Transverse colon (tissue), 3 donors: Measurements from ENCODE around the gene KRTAP10-10.

Experiments used
- CTCF ChIP-seq, 5 experiments: fragments of 200-600 bp in 3 of 5; fragments of 450-650 bp in 2 of 5; sonication (generic) in 3 of 5; IDR thresholded peaks; 1 replicate in 2 of 5; 2 replicates in 3 of 5; pipeline ENCODE4 v1.5.1; 2016 to 2017; ENCODE audit warnings: antibody characterized with exemption in 5 of 5, inconsistent platforms in 3 of 5, mild to moderate bottlenecking in 2 of 5, moderate library complexity in 1 of 5
- POLR2A ChIP-seq: fragments of 450-650 bp; IDR thresholded peaks from one replicate; pipeline ENCODE4 v1.6.1; 2016; ENCODE audit warnings: antibody characterized with exemption, mild to moderate bottlenecking, moderate library complexity

- TF ChIP-seq CTCF (IDR thresholded peaks at IDR 0.05), result no peak
- TF ChIP-seq POLR2A, result no peak
Observed at GRCh38 chr21:44595524-44595923, 41.6 kb upstream of the KRTAP10-10 start.
